ENCODE results near the gene TRPM8. TPM values are rescaled to one million over a fixed set of nuclear protein-coding genes. Genes with fewer than 3 reads are reported as not detected.

TRPM8 gene
- total RNA-seq, 1 donor from 2014 or later: not detected

GRCh38 chr2:233919319-233919718, 2.1 kb downstream of the TRPM8 start:
- DNase-seq (ENCODE audit: low read depth) (no peak), FAIRE-seq (no peak)
- Histone ChIP-seq H3K27me3 (ENCODE audit: control insufficient read depth, insufficient read depth, low read length) (peaks cover 2% of the 10 kb centered on the region), H3K4me3 (ENCODE audit: low read depth, low read length) (no peak overlapping the region), H3K36me3 (ENCODE audit: control insufficient read depth, insufficient read depth, low read length) (no peaks in the 10 kb centered on the region)
- TF ChIP-seq, protein P1, sequence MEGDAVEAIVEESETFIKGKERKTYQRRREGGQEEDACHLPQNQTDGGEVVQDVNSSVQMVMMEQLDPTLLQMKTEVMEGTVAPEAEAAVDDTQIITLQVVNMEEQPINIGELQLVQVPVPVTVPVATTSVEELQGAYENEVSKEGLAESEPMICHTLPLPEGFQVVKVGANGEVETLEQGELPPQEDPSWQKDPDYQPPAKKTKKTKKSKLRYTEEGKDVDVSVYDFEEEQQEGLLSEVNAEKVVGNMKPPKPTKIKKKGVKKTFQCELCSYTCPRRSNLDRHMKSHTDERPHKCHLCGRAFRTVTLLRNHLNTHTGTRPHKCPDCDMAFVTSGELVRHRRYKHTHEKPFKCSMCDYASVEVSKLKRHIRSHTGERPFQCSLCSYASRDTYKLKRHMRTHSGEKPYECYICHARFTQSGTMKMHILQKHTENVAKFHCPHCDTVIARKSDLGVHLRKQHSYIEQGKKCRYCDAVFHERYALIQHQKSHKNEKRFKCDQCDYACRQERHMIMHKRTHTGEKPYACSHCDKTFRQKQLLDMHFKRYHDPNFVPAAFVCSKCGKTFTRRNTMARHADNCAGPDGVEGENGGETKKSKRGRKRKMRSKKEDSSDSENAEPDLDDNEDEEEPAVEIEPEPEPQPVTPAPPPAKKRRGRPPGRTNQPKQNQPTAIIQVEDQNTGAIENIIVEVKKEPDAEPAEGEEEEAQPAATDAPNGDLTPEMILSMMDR (IDR thresholded peaks at IDR 0.05; ENCODE audit: insufficient read depth, low read length, severe bottlenecking): no peak

- DNase-seq (ENCODE audit: low read depth) (peak; percentile 82), FAIRE-seq (no peak)
- H3K36me3 ChIP-seq (ENCODE audit: control insufficient read depth, insufficient read depth, low read length): no peaks in the 10 kb centered on the region
Observed at GRCh38 chr2:233919938-233920337, 2.8 kb downstream of the TRPM8 start.

GRCh38 chr2:233922471-233922870, 5.3 kb downstream of the TRPM8 start:
- FAIRE-seq: no peak
- Histone ChIP-seq H3K4me3 (ENCODE audit: low read depth, low read length) (no peak overlapping the region), H3K27me3 (ENCODE audit: control insufficient read depth, insufficient read depth, low read length) (peaks cover 2% of the 10 kb centered on the region), H3K36me3 (ENCODE audit: control insufficient read depth, insufficient read depth, low read length) (no peaks in the 10 kb centered on the region)
- TF ChIP-seq, protein P1 (IDR thresholded peaks at IDR 0.05; ENCODE audit: insufficient read depth, low read length, severe bottlenecking): no peak
- no peak for DNase-seq (ENCODE audit: low read depth)

More at GRCh38 chr2:233919938-233920337, 2.8 kb downstream of the TRPM8 start:
- TF ChIP-seq, protein P1 (IDR thresholded peaks at IDR 0.05; ENCODE audit: insufficient read depth, low read length, severe bottlenecking): no peak
- H3K27me3 ChIP-seq (ENCODE audit: control insufficient read depth, insufficient read depth, low read length): peaks cover 5% of the 10 kb centered on the region
- no peak overlapping the region for H3K4me3 ChIP-seq (ENCODE audit: low read depth, low read length)

DNA sequence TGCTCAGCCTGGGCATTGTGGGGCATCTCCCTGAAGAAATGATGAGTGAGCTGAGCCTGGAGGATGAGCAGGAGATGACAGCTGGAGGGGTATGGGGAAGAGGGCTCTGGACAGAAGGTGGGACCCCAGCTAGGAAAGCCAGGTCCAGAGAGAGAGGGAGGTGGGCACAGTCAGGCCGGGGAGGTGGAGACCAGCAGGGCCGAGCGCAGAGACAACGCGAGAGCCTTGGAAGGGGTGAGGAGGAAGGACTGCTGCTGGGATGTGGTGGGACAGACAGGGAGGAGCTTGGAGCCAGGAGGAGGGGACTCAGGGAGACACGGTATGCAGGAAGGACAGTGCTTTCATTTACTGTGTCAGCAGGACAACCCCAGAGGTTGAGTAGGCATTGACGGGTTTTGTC, 8.2 kb downstream of the TRPM8 start:
- FAIRE-seq: no peak
- DNase-seq (ENCODE audit: low read depth): no peak
- TF ChIP-seq, protein P1 (IDR thresholded peaks at IDR 0.05; ENCODE audit: insufficient read depth, low read length, severe bottlenecking): no peak
- Histone ChIP-seq H3K36me3 (ENCODE audit: control insufficient read depth, insufficient read depth, low read length) (no peaks in the 10 kb centered on the region), H3K4me3 (ENCODE audit: low read depth, low read length) (no peak overlapping the region), H3K27me3 (ENCODE audit: control insufficient read depth, insufficient read depth, low read length) (peaks cover 2% of the 10 kb centered on the region)

DNA sequence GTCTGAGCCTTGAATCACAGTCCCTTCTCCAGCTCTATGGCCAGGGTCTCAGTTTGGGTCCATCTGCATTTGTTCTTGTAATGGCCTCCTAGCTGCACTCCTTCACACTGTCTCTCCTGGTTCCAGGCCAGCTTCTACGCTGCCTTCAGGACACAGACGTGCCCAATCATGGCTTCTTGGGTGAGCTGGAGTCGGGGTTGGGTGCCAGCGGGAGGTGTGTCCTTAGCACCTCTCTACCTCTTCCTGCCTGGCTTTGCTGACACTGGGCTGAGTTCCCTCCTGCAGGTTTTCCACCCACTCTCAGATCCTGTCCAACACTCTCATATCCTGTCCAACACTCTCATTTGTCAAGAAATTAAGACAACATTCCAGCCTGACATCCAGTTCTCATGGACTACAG, 9.6 kb downstream of the TRPM8 start:
- DNase-seq (ENCODE audit: low read depth) (peak; percentile 82), FAIRE-seq (peak; percentile 90)
- Histone ChIP-seq H3K36me3 (ENCODE audit: control insufficient read depth, insufficient read depth, low read length) (no peaks in the 10 kb centered on the region), H3K4me3 (ENCODE audit: low read depth, low read length) (no peak overlapping the region), H3K27me3 (ENCODE audit: control insufficient read depth, insufficient read depth, low read length) (peaks cover 2% of the 10 kb centered on the region)
- TF ChIP-seq, protein P1 (IDR thresholded peaks at IDR 0.05; ENCODE audit: insufficient read depth, low read length, severe bottlenecking): no peak

Data from bronchial epithelial cell (primary cell).